Loucy (cell line): Measurements from ENCODE around the gene ZNF436.

Experiments
- EZH2phosphoT487 ChIP-seq: fragments of 200-600 bp; IDR thresholded peaks from 2 replicates; pipeline ENCODE4 v1.6.1; 2018; ENCODE audit warnings: antibody characterized with exemption, mild to moderate bottlenecking, moderate library complexity, borderline replicate concordance
- TF ChIP-seq, protein P1 (sequence below): fragments of 200-600 bp; sonication (generic); conservative IDR thresholded peaks from 2 replicates; pipeline ENCODE4 v1.5.1; 2014; ENCODE audit warnings: mild to moderate bottlenecking, antibody characterized with exemption, low read length

- TF ChIP-seq, protein P1, sequence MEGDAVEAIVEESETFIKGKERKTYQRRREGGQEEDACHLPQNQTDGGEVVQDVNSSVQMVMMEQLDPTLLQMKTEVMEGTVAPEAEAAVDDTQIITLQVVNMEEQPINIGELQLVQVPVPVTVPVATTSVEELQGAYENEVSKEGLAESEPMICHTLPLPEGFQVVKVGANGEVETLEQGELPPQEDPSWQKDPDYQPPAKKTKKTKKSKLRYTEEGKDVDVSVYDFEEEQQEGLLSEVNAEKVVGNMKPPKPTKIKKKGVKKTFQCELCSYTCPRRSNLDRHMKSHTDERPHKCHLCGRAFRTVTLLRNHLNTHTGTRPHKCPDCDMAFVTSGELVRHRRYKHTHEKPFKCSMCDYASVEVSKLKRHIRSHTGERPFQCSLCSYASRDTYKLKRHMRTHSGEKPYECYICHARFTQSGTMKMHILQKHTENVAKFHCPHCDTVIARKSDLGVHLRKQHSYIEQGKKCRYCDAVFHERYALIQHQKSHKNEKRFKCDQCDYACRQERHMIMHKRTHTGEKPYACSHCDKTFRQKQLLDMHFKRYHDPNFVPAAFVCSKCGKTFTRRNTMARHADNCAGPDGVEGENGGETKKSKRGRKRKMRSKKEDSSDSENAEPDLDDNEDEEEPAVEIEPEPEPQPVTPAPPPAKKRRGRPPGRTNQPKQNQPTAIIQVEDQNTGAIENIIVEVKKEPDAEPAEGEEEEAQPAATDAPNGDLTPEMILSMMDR, result no peak
- TF ChIP-seq EZH2phosphoT487, result no peak
Measured at GRCh38 chr1:23352096-23352695, 17.4 kb downstream of the ZNF436 start.
